HG02943 (cell line): ENCODE results near the gene ITIH1.

Experiments used
- ATAC-seq: cut with Tn5 transposase; IDR thresholded peaks from one replicate; pipeline ENCODE4 v1.9.1; 2021; ENCODE audit warnings: mild to moderate bottlenecking, low read depth, moderate library complexity; ENCODE audit not compliant: unreplicated experiment

ITIH1 gene

DNA sequence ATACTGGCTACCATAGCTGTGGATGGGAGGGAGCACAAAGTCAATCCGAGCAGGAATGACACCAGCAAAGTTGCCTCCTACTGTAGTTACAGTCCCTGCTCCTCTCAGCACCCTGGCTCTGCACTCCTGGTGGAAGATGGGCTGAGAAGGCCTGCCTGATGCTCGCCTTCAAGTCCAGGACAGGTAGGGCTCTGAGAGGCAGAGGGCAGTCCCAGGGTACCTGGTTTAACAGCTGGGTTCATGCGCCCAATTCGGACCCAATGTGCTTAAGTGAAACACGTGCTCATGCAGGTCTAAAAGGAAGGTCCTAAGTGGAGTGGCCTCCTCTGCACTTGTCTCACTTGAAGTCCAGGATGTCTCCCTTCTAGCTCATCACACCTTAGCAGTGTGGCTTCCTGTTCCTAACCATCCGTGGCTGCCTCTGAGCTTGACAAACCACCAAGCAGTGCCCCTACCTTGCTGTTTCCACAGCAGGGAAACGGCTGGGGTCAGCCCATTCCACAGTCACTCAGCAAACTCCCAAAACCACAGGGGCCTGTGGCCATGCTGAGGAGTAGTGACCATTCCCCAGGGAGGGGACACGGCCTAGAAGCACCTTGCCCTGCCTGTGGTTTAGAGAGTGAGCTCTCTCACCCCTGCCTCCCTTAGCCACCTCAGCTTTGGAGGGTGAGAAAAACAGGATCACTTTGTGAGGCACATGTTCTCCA, 61.3 kb downstream of the ITIH1 start:
- ATAC-seq = no peak

DNA sequence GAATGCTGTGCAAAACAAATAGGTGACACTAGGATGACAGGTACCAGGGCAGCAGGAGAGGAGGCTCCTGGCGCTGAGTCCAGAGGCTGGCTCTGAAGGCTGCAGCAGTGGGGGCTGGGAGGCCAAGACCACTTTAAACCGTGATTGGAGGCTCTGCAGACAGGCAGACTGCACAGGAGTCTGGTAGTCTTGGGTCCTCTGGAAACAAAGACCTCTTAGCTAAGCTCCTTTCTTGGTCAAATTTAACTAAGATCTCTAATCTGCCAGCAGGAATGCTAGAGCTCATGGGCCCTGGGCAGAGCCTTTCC, 61.8 kb downstream of the ITIH1 start:
- ATAC-seq = no peak

DNA sequence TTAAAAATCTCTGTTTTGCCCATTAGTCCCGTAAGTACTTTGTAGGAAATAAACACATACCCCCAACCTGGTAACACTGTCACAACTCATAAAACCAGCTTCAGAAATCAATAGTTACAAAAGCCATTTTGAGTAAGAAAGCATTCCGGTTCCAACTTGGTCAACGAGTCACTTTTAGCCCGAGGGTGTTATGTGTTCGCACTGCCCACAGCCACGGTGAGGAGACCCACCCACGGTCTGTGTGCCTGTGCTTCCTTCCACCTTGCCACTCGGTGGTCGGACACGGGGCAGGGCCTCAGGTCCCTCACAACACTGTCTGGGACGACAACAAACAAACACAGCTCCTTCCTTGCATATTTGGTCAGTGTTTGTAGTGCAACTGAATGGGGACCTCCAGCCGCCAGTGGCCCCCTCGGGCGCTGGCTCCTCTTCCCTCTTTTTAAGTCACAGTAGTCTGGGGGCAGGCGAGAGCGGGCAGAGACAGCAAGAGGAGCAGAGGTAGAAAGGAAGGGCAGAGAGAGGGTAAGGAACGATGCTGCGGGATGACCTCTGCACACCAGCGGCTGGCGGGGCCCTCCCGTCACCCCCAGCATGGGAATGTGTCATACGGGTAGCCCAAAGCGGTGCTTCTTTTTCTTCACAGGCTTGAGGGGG, 62.6 kb downstream of the ITIH1 start:
- ATAC-seq = no peak

DNA sequence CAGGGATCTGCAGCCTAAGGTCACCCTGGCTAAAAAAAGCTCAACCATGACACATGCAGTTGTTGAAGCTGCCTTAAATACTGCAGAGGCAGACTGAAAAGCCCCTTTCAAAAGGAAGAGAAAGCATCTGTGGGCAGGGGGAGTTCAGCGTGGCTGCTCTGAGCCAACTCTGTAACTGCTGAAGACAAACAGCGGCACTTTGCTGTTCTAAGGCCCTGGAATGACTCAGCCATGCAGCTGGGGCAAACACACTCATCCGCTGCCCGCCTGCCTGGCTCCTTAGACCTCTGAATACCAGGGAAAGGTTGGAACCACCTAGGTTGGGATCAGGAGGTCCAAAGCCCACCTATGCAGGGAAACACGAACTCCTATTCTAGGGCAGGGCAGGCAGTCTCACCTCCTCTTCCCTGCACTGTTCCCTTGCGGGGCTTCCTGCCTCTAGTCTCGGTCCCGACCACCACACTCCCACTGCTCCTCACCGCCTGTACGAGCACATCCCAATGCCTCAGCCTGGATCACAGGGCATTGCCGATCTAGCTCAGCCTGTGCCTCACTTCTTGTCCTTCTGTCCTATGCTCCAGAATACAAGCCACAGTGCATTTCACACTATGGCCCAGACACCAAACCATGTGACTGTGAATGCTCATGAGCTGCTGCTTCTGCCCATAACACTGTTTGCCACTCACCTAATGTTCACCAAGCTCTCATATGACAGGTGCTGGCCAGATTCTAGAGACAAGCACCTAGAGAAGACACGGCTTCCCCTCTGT, 64.0 kb downstream of the ITIH1 start:
- ATAC-seq = no peak
